ENCODE data around the gene CPA4.
"Not testable (repeated sequence)": the region's sequence is repeated elsewhere in the genome, so short reads cannot be mapped to it uniquely, and the experiment has no call there.

The CPA4 gene

GRCh38 chr7:130292682-130293257, at the start of gene CPA4:
CPA4 (plus strand) TSS chr7:130293161; CDS start chr7:130293181, 20 bp downstream.
- no peaks in the 10 kb centered on the region for H3K36me3 ChIP-seq (ENCODE audit: insufficient read depth, insufficient read length, low read length)
- no peaks in the 10 kb centered on the region for H3K4me1 ChIP-seq (ENCODE audit: insufficient read depth, insufficient read length)
- H3K27me3 ChIP-seq (ENCODE audit: insufficient read depth, insufficient read length), result no peaks in the 10 kb centered on the region
- H3K9ac ChIP-seq (ENCODE audit: insufficient read length, low read depth), result no peak within 1 kb of the TSS
- DNase-seq (ENCODE audit: low read depth, low spot score), result no peak
- TF ChIP-seq YY1 (IDR thresholded peaks at IDR 0.05; ENCODE audit: insufficient read depth, insufficient read length) (no peak), SUZ12 (IDR thresholded peaks at IDR 0.05; ENCODE audit: extremely low read depth, insufficient read depth, insufficient read length) (no peak), ZNF274 (IDR thresholded peaks at IDR 0.05; ENCODE audit: low read depth, low read length) (no peak)
- no peaks in the 10 kb centered on the region for H3K9me3 ChIP-seq (ENCODE audit: insufficient read depth, low read length)
- no peak within 1 kb of the TSS for H3K4me3 ChIP-seq (ENCODE audit: insufficient read length, low read depth)

GRCh38 chr7:130243486-130243885, 49.5 kb upstream of the CPA4 start:
- H3K4me3 ChIP-seq (ENCODE audit: insufficient read length, low read depth); H3K36me3 ChIP-seq (ENCODE audit: insufficient read depth, insufficient read length, low read length); H3K27me3 ChIP-seq (ENCODE audit: insufficient read depth, insufficient read length); H3K9me3 ChIP-seq (ENCODE audit: insufficient read depth, low read length); H3K9ac ChIP-seq (ENCODE audit: insufficient read length, low read depth); H3K4me1 ChIP-seq (ENCODE audit: insufficient read depth, insufficient read length); DNase-seq (ENCODE audit: low read depth, low spot score): not testable (repeated sequence)

GRCh38 chr7:130246491-130246890, 46.5 kb upstream of the CPA4 start:
- not testable (repeated sequence) for H3K27me3 ChIP-seq (ENCODE audit: insufficient read depth, insufficient read length); H3K4me3 ChIP-seq (ENCODE audit: insufficient read length, low read depth); DNase-seq (ENCODE audit: low read depth, low spot score); H3K9me3 ChIP-seq (ENCODE audit: insufficient read depth, low read length); H3K36me3 ChIP-seq (ENCODE audit: insufficient read depth, insufficient read length, low read length); H3K4me1 ChIP-seq (ENCODE audit: insufficient read depth, insufficient read length); H3K9ac ChIP-seq (ENCODE audit: insufficient read length, low read depth)

GRCh38 chr7:130248842-130249241, 44.1 kb upstream of the CPA4 start:
- not testable (repeated sequence) for H3K27me3 ChIP-seq (ENCODE audit: insufficient read depth, insufficient read length); H3K4me3 ChIP-seq (ENCODE audit: insufficient read length, low read depth); H3K4me1 ChIP-seq (ENCODE audit: insufficient read depth, insufficient read length); H3K36me3 ChIP-seq (ENCODE audit: insufficient read depth, insufficient read length, low read length); H3K9me3 ChIP-seq (ENCODE audit: insufficient read depth, low read length); H3K9ac ChIP-seq (ENCODE audit: insufficient read length, low read depth); DNase-seq (ENCODE audit: low read depth, low spot score)

GRCh38 chr7:130249626-130250025, 43.3 kb upstream of the CPA4 start:
- H3K36me3 ChIP-seq (ENCODE audit: insufficient read depth, insufficient read length, low read length); H3K27me3 ChIP-seq (ENCODE audit: insufficient read depth, insufficient read length); H3K4me1 ChIP-seq (ENCODE audit: insufficient read depth, insufficient read length); H3K9ac ChIP-seq (ENCODE audit: insufficient read length, low read depth); DNase-seq (ENCODE audit: low read depth, low spot score); H3K9me3 ChIP-seq (ENCODE audit: insufficient read depth, low read length); H3K4me3 ChIP-seq (ENCODE audit: insufficient read length, low read depth): not testable (repeated sequence)

GRCh38 chr7:130254555-130254954, 38.4 kb upstream of the CPA4 start:
- Histone ChIP-seq H3K9me3 (ENCODE audit: insufficient read depth, low read length) (peaks cover 34% of the 10 kb centered on the region), H3K9ac (ENCODE audit: insufficient read length, low read depth) (no peak overlapping the region), H3K27me3 (ENCODE audit: insufficient read depth, insufficient read length) (no peaks in the 10 kb centered on the region), H3K4me3 (ENCODE audit: insufficient read length, low read depth) (no peak overlapping the region), H3K36me3 (ENCODE audit: insufficient read depth, insufficient read length, low read length) (no peaks in the 10 kb centered on the region), H3K4me1 (ENCODE audit: insufficient read depth, insufficient read length) (no peaks in the 10 kb centered on the region)
- no peak for DNase-seq (ENCODE audit: low read depth, low spot score)
- TF ChIP-seq SUZ12 (IDR thresholded peaks at IDR 0.05; ENCODE audit: extremely low read depth, insufficient read depth, insufficient read length) (no peak), YY1 (IDR thresholded peaks at IDR 0.05; ENCODE audit: insufficient read depth, insufficient read length) (no peak), ZNF274 (IDR thresholded peaks at IDR 0.05; ENCODE audit: low read depth, low read length) (no peak)

- Histone ChIP-seq H3K9ac (ENCODE audit: insufficient read length, low read depth) (no peak overlapping the region), H3K4me1 (ENCODE audit: insufficient read depth, insufficient read length) (no peaks in the 10 kb centered on the region), H3K9me3 (ENCODE audit: insufficient read depth, low read length) (peaks cover 34% of the 10 kb centered on the region), H3K27me3 (ENCODE audit: insufficient read depth, insufficient read length) (no peaks in the 10 kb centered on the region), H3K36me3 (ENCODE audit: insufficient read depth, insufficient read length, low read length) (no peaks in the 10 kb centered on the region), H3K4me3 (ENCODE audit: insufficient read length, low read depth) (no peak overlapping the region)
- DNase-seq (ENCODE audit: low read depth, low spot score), result peak; percentile 52
- no peak for TF ChIP-seq ZNF274 (IDR thresholded peaks at IDR 0.05; ENCODE audit: low read depth, low read length)
- no peak for TF ChIP-seq SUZ12 (IDR thresholded peaks at IDR 0.05; ENCODE audit: extremely low read depth, insufficient read depth, insufficient read length)
- TF ChIP-seq YY1 (IDR thresholded peaks at IDR 0.05; ENCODE audit: insufficient read depth, insufficient read length), result no peak
Measured at GRCh38 chr7:130256704-130257103, 36.3 kb upstream of the CPA4 start.

- Histone ChIP-seq H3K9ac (ENCODE audit: insufficient read length, low read depth) (no peak overlapping the region), H3K4me3 (ENCODE audit: insufficient read length, low read depth) (no peak overlapping the region), H3K27me3 (ENCODE audit: insufficient read depth, insufficient read length) (no peaks in the 10 kb centered on the region), H3K4me1 (ENCODE audit: insufficient read depth, insufficient read length) (no peaks in the 10 kb centered on the region), H3K36me3 (ENCODE audit: insufficient read depth, insufficient read length, low read length) (no peaks in the 10 kb centered on the region), H3K9me3 (ENCODE audit: insufficient read depth, low read length) (peaks cover 34% of the 10 kb centered on the region)
- DNase-seq (ENCODE audit: low read depth, low spot score), result no peak
- no peak for TF ChIP-seq SUZ12 (IDR thresholded peaks at IDR 0.05; ENCODE audit: extremely low read depth, insufficient read depth, insufficient read length)
- TF ChIP-seq ZNF274 (IDR thresholded peaks at IDR 0.05; ENCODE audit: low read depth, low read length), result no peak
- TF ChIP-seq YY1 (IDR thresholded peaks at IDR 0.05; ENCODE audit: insufficient read depth, insufficient read length), result no peak
Measured at GRCh38 chr7:130258494-130259078, 34.4 kb upstream of the CPA4 start.

Measured in NT2/D1 (cell line).